Tongue (tissue), 2 donors: ENCODE data around the gene KANK2. TPM values are rescaled to one million over a fixed set of nuclear protein-coding genes. Genes with fewer than 3 reads are reported as not detected.
"Not testable (repeated sequence)": the region's sequence is repeated elsewhere in the genome, so short reads cannot be mapped to it uniquely, and the experiment has no call there.

ENCODE experiments used
- DNase-seq: peaks from one replicate; pipeline ENCODE4 v3.0.0-alpha.2; 2015
- total RNA-seq: library from RNA; depleted of rRNA; stranded (reverse); fragments of >200 nt; gene quantifications from one replicate; pipeline ENCODE4 v1.2.3, GENCODE V29; 2014

KANK2 gene
- total RNA-seq, 1 donor from 2014 or later: 236 TPM

DNA sequence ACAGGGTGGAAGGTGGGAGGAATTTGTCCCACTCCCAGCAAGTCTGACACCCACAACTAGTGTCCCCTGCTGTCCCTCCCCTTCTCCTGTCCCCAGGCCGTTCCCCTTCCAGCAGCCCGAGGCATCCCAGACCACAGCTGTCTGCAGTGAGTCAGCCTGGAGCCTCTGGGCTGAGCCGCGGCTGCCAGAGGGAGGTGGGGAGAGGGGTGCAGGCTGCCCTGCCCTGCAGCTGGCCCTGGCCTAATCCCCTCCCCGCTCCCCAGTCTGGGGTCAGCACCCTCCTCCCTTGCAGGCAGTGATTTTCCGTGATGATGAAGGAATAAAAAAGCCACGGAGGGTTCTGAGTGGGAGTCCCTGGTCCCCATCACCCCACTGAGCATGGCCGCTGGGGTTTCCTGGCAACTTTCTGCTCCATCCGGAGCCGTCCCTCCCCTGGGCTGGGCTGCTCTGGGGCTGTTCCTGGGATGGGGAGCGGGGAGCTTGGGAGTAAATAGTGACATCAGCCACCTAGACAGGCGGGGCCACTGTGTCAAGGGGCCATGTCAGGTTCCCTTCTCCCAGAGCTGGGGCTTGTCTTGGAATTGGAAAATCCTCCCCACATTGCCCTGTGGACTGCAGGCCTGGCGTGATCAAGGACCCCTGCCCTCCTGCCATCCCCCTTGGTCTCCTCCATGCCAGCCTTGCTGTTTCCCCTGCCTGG lies 58.6 kb downstream of the KANK2 start:
- DNase-seq: peak; percentile 94

GRCh38 chr19:11137542-11138384 lies 59.6 kb downstream of the KANK2 start:
- peak; percentile 94 for DNase-seq

DNA sequence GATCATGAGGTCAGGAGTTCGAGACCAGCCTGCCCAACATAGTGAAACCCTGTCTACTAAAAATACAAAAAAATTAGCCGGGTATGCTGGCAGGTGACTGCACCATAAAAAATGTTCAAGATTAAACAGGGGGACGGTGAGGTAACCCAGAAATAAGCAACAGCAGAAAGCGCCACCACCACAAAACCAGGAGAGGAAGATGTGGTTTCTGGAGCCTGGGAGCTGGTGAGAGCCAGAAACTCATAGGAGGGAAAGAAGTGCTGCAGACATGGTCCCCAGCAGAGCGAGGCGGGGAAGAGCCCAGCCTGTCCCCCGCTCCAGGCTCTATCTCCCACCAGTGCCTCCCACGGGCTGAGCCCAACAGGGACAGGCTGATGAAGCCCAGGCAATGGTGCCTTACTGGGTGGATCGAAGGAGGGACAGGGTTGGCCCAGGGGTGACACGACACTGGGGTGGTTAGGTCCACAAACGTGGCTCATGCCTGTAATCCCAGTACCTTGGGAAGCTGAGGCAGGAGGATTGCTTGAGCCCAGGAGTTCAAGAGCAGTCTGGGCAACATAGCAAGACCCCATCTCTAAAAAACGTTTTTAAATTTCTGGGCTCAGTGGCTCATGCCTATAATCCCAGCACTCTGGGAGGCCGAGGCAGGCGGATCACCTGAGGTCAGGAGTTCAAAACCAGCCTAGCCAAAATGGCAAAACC lies 60.8 kb downstream of the KANK2 start:
- DNase-seq: no peak

GRCh38 chr19:11131471-11131870 lies 65.9 kb downstream of the KANK2 start:
- no peak for DNase-seq

DNA sequence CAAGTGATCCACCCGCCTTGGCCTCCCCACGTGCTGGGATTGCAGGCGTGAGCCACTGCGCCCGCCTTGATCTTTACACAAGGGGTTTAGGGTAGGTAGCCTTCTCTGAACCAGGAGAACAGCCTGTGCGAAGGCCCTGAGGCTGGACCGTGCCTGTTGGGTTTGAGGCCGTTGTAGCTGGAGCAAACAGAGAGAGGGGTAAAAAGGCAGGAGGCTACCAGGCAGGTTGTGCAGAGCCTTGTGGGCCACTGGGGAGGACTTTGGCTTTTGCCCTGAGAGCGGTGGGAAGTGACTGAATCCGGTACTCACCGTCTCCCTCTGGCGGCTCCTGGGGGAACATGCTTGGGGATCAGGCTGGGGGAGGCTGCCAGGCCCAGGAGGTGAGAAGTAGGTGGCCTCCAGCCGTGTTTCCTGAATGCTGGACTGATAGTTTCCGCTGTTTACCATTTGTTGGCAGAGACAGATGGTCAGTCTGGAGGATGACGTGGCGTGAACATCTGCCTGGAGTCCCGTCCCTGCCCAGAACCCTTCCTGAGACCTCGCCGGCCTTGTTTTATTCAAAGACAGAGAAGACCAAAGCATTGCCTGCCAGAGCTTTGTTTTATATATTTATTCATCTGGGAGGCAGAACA lies 66.4 kb downstream of the KANK2 start:
- peak; percentile 85 for DNase-seq

DNA sequence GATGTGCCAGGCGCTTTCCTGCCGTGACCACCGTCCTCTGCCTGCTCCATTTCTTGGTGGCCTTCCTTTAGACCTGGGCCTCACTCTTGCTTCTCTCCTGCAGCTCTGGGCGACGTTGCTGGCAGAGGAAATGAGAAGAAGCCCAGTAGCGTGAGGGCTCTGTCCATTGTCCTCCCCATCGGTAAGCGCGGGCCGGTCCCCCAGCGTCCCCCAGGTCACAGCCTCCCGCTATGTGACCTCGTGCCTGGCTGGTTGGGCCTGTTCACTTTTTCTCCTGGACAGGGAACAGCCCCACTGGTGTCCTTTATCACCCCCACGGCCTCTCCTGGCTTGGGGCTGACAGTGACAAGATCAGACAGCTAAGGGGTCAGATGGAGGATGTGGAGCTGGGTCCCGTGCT lies 69.4 kb downstream of the KANK2 start:
- no peak for DNase-seq

DNA sequence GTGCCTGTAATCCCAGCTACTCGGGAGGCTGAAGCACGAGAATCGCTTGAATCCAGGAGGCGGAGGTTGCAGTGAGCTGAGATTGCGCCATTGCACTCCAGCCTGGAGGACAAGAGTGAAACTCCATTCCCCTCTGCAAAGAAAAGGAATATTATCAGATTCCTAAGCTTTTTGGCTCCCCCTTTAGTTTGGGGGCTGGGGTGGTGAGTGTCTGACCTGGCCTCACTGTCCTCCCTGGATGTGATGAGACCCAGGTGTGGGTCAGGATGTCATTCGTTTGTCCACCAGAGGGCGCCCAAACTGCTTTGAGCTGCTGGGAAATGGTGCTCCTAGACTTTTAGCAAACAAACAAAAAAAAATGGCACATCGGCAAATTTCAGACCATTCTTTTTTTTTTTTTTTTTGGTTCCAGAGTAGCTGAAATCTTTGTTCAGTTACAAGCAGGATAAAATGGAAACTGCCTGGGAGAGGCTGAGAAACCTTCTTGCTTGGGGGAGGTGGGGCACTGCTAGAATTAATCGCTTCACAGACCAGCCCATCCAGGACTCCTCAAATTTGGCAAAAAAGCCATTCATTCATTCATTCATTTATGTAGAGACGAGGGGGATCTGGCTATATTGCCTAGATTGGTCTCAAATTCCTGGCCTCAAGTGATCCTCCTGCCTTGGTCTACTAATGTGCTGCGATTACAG lies 71.2 kb downstream of the KANK2 start:
- DNase-seq: peak; percentile 90

GRCh38 chr19:11124157-11124556 lies 73.2 kb downstream of the KANK2 start:
- not testable (repeated sequence) for DNase-seq

DNA sequence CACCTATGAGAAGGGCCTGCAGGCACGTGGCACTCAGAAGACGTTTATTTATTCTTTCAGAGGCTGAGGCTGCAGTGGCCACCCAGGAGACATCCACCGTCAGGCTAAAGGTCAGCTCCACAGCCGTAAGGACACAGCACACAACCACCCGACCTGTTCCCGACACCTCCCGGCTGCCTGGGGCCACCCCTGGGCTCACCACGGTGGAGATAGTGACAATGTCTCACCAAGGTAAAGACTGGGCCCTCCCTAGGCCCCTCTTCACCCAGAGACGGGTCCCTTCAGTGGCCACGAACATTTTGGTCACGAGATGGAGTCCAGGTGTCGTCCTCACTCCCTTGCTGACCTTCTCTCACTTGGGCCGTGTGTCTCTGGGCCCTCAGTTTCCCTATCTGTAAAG lies 74.2 kb downstream of the KANK2 start:
- DNase-seq: no peak

GRCh38 chr19:11121963-11122362 lies 75.4 kb downstream of the KANK2 start:
- DNase-seq: not testable (repeated sequence)

- no peak for DNase-seq
These were observed 80.8 kb downstream of the KANK2 start for GRCh38 chr19:11116507-11116906.

DNA sequence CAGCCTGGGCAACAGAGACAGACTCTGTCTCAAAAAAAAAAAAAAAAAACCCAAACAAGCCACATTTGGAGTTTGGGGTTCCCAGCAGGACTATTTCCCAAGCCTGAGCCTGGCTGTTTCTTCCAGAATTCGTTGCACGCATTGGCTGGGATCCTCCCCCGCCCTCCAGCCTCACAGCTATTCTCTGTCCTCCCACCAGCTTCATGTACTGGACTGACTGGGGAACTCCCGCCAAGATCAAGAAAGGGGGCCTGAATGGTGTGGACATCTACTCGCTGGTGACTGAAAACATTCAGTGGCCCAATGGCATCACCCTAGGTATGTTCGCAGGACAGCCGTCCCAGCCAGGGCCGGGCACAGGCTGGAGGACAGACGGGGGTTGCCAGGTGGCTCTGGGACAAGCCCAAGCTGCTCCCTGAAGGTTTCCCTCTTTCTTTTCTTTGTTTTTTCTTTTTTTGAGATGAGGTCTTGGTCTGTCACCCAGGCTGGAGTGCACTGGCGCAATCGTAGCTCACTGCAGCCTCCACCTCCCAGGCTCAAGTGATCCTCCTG lies 81.4 kb downstream of the KANK2 start:
- no peak for DNase-seq

DNA sequence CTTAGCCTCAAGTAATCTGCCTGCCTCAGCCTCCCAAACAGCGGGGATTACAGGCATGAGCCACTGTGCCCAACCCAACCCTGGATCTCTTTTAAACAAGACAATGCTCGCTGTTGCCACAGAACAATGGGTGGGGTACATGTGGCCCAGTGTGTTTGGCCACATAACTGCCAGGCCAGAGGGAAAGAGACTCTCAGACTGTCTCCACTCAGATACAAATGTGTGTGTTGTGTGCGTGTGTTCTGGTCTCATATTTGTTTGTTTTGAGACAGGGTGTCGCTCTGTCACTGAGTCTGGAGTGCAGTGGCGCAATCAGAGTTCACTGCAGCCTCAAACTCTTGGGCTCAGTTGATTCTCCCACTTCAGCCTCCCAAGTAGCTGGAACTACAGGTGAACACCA lies 82.3 kb downstream of the KANK2 start:
- DNase-seq: no peak

Other genes starting within 250 kb of the KANK2 start
- gene SMARCA4, start 236.5 kb downstream of the KANK2 start, total RNA-seq: 87.7 TPM
- gene LDLR, start 108.1 kb downstream of the KANK2 start, total RNA-seq: 43.1 TPM
- 12.3 TPM for gene SPC24, start 41.8 kb downstream of the KANK2 start, total RNA-seq
- not detected for gene ANGPTL8, start 42.1 kb upstream of the KANK2 start, total RNA-seq
- 23.2 TPM for gene DOCK6, start 65.0 kb upstream of the KANK2 start, total RNA-seq
- gene TSPAN16, start 98.6 kb upstream of the KANK2 start, total RNA-seq: not detected
- gene RAB3D, start 142.1 kb upstream of the KANK2 start, total RNA-seq: 19.2 TPM
- 98.4 TPM for gene TMEM205, start 148.7 kb upstream of the KANK2 start, total RNA-seq
- gene CCDC159, start 149.0 kb upstream of the KANK2 start, total RNA-seq: 7.4 TPM
- 20.3 TPM for gene PLPPR2, start 157.9 kb upstream of the KANK2 start, total RNA-seq
- 0.82 TPM for gene SWSAP1, start 177.1 kb upstream of the KANK2 start, total RNA-seq
- 3.0 TPM for gene EPOR, start 186.8 kb upstream of the KANK2 start, total RNA-seq
- 0.10 TPM for gene RGL3, start 221.8 kb upstream of the KANK2 start, total RNA-seq
- not detected for gene ODAD3, start 237.6 kb upstream of the KANK2 start, total RNA-seq
- 86.7 TPM for gene PRKCSH, start 238.1 kb upstream of the KANK2 start, total RNA-seq